GM10248 (cell line): ENCODE measurements around the gene CASKIN1.

ENCODE experiments used
- CTCF ChIA-PET: fragments of 300-600 bp; sonication (Branson Sonifier 250); formaldehyde crosslinking; extraction: SDS; loops from one replicate; lab custom pipeline; 2021; ENCODE audit warnings: antibody characterized with exemption; lab: Yijun Ruan, JAX
- POLR2A ChIA-PET: fragments of 350-650 bp; sonication (Branson Sonifier 250); formaldehyde crosslinking; extraction: SDS; loops from one replicate; lab custom pipeline; 2020; ENCODE audit warnings: antibody characterized with exemption; lab: Yijun Ruan, JAX
- DNase-seq: peaks from one replicate; pipeline ENCODE4 v3.0.0; 2012; ENCODE audit errors: extremely low spot score
- TF ChIP-seq, protein P1 (sequence below): IDR thresholded peaks from 2 replicates; pipeline ENCODE4 v1.5.1; 2012; ENCODE audit warnings: mild to moderate bottlenecking, low read depth; ENCODE audit errors: extremely low read depth, missing control alignments, control extremely low read depth

The CASKIN1 gene

DNA sequence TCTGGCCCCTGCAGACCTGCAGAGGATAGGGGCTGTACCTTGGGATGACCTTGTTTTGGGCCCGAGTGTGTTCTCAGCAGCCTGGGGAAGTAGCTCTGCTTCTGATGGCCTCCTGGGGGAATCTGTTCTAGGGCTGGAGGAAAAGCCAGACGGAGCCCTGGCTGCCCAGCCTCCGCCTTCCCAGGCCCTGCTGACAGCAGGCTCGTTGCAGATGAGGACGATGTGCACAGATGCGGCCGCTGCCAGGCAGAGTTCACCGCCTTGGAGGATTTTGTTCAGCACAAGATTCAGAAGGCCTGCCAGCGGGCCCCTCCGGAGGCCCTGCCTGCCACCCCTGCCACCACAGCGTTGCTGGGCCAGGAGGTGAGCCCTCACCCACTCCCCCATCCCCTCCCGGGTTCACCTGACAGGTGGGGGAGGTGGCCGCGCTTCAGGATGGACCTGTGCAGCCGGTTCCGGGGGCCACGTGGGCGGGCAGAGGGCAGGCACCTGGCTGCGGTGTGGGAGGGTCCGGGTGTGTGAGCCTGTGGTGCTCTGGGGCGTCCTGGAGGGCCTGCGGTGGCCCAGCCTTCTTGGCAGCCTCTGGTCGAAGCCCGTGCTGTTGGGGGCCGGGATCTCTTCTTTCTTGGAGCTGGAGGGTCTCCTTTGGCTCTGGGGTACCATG is 31.9 kb upstream of the CASKIN1 start:
- ChIA-PET POLR2A (interaction anchor here (0.6 to 0.7 kb wide), 2 partner anchors 212 to 300 kb away, joined by 3 to 8 read pairs; no protein-coding TSS in a partner anchor), CTCF (interaction anchor here (0.9 kb wide), 1 partner anchor 17 kb away, joined by 3 read pairs; no protein-coding TSS in a partner anchor)
- DNase-seq: no peak
- TF ChIP-seq, protein P1, sequence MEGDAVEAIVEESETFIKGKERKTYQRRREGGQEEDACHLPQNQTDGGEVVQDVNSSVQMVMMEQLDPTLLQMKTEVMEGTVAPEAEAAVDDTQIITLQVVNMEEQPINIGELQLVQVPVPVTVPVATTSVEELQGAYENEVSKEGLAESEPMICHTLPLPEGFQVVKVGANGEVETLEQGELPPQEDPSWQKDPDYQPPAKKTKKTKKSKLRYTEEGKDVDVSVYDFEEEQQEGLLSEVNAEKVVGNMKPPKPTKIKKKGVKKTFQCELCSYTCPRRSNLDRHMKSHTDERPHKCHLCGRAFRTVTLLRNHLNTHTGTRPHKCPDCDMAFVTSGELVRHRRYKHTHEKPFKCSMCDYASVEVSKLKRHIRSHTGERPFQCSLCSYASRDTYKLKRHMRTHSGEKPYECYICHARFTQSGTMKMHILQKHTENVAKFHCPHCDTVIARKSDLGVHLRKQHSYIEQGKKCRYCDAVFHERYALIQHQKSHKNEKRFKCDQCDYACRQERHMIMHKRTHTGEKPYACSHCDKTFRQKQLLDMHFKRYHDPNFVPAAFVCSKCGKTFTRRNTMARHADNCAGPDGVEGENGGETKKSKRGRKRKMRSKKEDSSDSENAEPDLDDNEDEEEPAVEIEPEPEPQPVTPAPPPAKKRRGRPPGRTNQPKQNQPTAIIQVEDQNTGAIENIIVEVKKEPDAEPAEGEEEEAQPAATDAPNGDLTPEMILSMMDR: no peak

DNA sequence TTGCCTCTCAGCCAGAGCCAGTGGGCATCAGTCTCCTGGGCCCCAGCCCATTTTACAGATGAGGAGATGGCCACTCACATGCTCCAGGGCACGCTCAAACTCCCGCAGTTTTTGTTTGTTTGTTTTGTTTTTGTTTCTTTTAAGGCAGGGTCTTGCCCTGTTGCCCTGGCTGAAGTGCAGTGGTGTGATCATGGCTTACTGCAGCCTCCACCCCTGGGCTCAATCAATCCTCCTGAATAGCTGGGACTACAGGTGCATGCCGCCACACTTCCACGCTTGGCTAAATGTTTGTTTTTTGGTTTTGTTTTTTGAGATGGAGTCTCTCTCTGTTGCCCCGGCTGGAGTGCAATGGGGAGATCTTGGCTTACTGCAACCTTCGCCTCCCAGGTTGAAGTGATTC is 30.5 kb upstream of the CASKIN1 start:
- ChIA-PET CTCF (interaction anchor here (1.3 kb wide), 2 partner anchors 25 to 274 kb away, joined by 3 to 5 read pairs; partner anchors contain the start of gene ECI1), POLR2A (no interaction called here)
- no peak for DNase-seq
- TF ChIP-seq, protein P1: no peak

DNA sequence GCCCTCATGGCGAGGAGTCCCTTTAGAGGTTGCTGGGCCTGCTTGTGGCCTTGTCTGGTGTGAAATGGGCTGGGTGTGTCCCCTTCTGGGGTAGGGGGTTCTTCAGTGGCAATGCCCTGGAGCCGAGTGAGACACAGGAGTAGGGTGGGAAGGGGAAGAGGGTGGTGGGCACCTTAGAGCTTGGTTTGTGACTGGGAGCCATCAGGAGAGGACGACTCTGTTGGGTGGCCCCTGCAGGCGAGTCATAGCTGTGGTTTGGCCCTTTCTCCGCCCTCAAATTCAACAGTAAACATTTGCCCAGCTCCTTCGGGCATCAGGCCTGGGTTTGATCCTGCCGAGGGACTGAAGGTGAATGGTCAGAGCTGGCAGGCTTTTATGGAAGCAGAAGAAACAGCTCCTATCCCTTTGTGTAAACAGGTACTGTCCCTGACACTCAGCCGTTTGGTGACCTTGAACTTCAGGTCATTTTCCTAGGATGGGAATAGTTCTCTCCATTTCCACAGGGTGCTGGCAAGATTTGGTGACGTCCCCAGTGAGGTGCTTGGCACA is 29.9 kb upstream of the CASKIN1 start:
- TF ChIP-seq, protein P1: no peak
- DNase-seq: no peak
- ChIA-PET POLR2A (no interaction called here), CTCF (interaction anchor here (1.3 kb wide), 2 partner anchors 25 to 275 kb away, joined by 3 to 5 read pairs; partner anchors contain the start of gene ECI1)

DNA sequence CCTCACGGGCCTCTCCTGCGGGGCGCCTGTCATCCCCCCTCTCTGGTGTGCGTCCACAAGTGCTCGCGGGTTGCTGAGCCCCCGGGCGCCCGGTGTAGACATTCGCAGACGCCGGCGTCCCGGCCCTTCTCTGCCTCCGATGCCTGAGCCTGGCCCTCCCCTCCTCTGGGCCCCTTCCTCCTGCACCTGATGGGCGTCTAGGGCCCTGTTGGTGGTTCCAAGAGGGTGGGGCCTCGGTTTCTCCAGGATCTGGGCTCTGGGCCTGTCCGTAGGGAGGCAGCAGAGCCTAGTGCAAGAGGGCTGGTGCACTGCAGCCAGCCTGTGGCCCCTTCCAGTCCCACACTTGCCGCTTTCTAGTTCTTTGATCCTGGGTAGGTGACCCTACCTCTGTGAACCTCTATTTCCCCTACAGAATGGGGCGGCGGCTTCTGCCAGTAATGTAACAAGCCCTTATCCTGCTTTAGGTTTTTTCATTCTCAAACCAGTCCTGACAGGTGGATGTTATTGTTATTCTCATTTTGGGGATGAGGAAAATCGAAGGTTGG is 27.6 kb upstream of the CASKIN1 start:
- ChIA-PET POLR2A (no interaction called here), CTCF (no interaction called here)
- TF ChIP-seq, protein P1: peak; percentile 25
- DNase-seq: peak; percentile 56

DNA sequence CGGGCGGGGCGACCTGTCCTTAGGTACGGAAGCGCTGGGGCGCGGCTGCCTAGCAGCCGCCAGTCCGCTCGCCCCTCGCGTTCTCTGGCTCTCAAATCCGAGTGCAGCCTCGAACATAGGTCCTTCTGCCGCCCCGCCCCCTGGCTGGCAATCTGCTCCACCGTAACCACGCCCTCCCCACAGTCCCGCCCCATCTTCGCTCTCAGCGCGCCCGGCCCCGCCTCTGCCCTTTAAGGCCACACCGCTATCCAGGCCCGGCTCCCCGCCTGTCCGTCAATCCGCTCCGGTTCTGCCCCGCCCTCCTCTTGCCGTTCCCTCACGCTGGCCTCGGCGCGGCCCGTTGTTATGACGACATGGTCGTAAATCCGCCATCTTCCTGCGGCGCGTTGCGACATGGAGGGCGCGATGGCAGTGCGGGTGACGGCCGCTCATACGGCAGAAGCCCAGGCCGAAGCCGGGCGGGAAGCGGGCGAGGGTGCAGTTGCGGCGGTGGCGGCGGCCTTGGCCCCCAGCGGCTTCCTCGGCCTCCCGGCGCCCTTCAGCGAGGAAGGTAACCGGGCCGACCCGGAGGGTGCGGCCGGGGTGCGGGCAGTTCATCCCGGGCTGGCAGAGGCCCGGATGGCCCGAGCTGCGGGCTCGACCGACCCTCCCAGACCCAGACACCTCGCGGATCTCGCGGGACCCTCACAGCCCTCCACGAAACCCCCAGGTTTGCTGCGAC is 27.0 kb upstream of the CASKIN1 start, which contains the start of gene E4F1:
Gene E4F1, plus strand, starts transcription at position 371 of the 721 bp plus-strand sequence. Its CDS starts 23 bp downstream, at position 394.
- CTCF ChIA-PET: interaction anchor here (0.9 kb wide), 1 partner anchor 17 kb away, joined by 4 read pairs; no protein-coding TSS in a partner anchor
- POLR2A ChIA-PET: interaction anchor here (0.6 kb wide), 1 partner anchor 42 kb away, joined by 5 read pairs; no protein-coding TSS in a partner anchor
- DNase-seq: peak; percentile 100
- TF ChIP-seq, protein P1: no peak

DNA sequence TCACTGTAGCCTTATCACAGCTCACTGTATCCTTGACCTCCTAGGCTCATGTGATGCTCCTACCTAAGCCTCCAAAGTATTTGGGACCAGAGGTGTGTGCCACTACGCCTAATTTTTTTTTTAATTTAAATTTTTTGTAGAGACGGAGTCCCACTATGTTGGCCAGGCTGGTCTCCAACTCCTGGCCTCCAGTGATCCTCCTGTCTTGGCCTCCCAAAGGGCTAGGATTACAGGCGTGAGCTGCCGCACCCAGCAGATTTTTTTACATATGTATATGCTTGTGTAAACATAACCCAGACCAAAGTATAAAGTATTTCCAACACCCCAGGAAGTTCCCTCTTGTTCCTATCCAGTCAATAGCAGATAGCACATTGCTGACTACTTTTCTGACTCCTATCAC is 19.9 kb upstream of the CASKIN1 start:
- ChIA-PET POLR2A (no interaction called here), CTCF (no interaction called here)
- TF ChIP-seq, protein P1: no peak
- DNase-seq: no peak
